PFSK-1 (cell line): Measurements from ENCODE around the gene AREL1.

Source experiments
- FOXP2 ChIP-seq: optimal IDR thresholded peaks from 2 replicates; pipeline ENCODE3; 2011; ENCODE audit warnings: borderline replicate concordance, control low read depth, inconsistent platforms; ENCODE audit not compliant: insufficient read depth; ENCODE audit errors: extremely low read length, extremely low read depth
- POLR2AphosphoS5 ChIP-seq: IDR thresholded peaks from 2 replicates; pipeline ENCODE4 v1.6.1; 2012; ENCODE audit warnings: low read depth, mild to moderate bottlenecking, control low read depth, low read length, moderate library complexity
- SIN3A ChIP-seq: IDR thresholded peaks from 2 replicates; pipeline ENCODE4 v1.6.1; 2012; ENCODE audit warnings: mild to moderate bottlenecking, low read length, moderate library complexity, borderline replicate concordance; ENCODE audit not compliant: insufficient read depth
- TAF1 ChIP-seq: IDR thresholded peaks from 2 replicates; pipeline ENCODE4 v1.6.1; 2012; ENCODE audit warnings: low read length, control low read depth, borderline replicate concordance; ENCODE audit not compliant: insufficient read depth
- TF ChIP-seq, protein P1 (sequence below), 2 experiments: IDR thresholded peaks; 2 replicates each; pipeline versions ENCODE4 v1.6.1 to v1.8.0; 2011 to 2012; ENCODE audit warnings: low read depth in 2 of 2, low read length in 2 of 2, control low read depth in 1 of 2, inconsistent platforms in 1 of 2, mild to moderate bottlenecking in 1 of 2, moderate library complexity in 1 of 2; ENCODE audit not compliant: insufficient read depth in 1 of 2

DNA sequence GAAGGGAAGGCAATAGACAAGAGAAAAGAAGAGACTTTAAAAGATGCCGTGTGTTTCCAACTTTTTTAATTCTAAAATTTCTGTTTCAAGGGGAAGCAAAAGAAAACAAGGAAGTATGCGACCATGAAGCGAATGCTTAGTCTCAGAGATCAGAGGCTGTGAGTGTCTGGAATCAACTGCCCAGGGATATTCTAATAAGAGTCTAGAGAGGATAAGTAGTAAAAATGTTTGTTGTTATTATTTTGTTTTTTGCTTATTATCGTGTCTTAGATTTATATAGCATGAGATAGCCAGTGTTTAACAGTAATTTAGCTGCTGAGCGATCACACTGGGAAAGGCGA is 485 bp upstream of the AREL1 start:
- TF ChIP-seq TAF1 (no peak), SIN3A (no peak), POLR2AphosphoS5 (no peak), FOXP2 (no peak)
- TF ChIP-seq, protein P1, sequence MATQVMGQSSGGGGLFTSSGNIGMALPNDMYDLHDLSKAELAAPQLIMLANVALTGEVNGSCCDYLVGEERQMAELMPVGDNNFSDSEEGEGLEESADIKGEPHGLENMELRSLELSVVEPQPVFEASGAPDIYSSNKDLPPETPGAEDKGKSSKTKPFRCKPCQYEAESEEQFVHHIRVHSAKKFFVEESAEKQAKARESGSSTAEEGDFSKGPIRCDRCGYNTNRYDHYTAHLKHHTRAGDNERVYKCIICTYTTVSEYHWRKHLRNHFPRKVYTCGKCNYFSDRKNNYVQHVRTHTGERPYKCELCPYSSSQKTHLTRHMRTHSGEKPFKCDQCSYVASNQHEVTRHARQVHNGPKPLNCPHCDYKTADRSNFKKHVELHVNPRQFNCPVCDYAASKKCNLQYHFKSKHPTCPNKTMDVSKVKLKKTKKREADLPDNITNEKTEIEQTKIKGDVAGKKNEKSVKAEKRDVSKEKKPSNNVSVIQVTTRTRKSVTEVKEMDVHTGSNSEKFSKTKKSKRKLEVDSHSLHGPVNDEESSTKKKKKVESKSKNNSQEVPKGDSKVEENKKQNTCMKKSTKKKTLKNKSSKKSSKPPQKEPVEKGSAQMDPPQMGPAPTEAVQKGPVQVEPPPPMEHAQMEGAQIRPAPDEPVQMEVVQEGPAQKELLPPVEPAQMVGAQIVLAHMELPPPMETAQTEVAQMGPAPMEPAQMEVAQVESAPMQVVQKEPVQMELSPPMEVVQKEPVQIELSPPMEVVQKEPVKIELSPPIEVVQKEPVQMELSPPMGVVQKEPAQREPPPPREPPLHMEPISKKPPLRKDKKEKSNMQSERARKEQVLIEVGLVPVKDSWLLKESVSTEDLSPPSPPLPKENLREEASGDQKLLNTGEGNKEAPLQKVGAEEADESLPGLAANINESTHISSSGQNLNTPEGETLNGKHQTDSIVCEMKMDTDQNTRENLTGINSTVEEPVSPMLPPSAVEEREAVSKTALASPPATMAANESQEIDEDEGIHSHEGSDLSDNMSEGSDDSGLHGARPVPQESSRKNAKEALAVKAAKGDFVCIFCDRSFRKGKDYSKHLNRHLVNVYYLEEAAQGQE (IDR thresholded peaks at IDR 0.05; ENCODE audit: insufficient read depth in 1 of 2, low read depth in 2 of 2, low read length in 2 of 2), result no peak
